Inflammatory macrophage (primary cell): Measurements from ENCODE around the gene BCO1.
A peak's percentile ranks its signal among the peaks of the same experiment; 100 is the strongest.

Experiments
- DNase-seq, 2 donors: peaks; one replicate each; pipeline ENCODE4 v3.0.0-alpha.2; 2020 to 2022

Gene BCO1

GRCh38 chr16:81277541-81278080, 39.1 kb downstream of the BCO1 start:
- DNase-seq, result no peak

GRCh38 chr16:81278526-81278925, 40.0 kb downstream of the BCO1 start:
- DNase-seq, result no peak

- peak; percentile 39 to 52 for DNase-seq
Measured at GRCh38 chr16:81279392-81279791, 40.9 kb downstream of the BCO1 start.

- DNase-seq, result no peak
Measured at GRCh38 chr16:81280393-81280792, 41.9 kb downstream of the BCO1 start.

- no peak for DNase-seq
Measured at GRCh38 chr16:81283044-81283443, 44.6 kb downstream of the BCO1 start.

GRCh38 chr16:81284995-81285600, 46.6 kb downstream of the BCO1 start:
- no peak for DNase-seq

- no peak for DNase-seq
Measured at GRCh38 chr16:81286190-81286589, 47.7 kb downstream of the BCO1 start.

GRCh38 chr16:81291117-81291516, 52.6 kb downstream of the BCO1 start:
- DNase-seq, result no peak

GRCh38 chr16:81292936-81293335, 54.4 kb downstream of the BCO1 start:
- DNase-seq, result no peak

- peak in 1 of 2 donors; percentile 15 for DNase-seq
Measured at GRCh38 chr16:81293909-81294802, 55.7 kb downstream of the BCO1 start.

GRCh38 chr16:81296631-81297030, 58.1 kb downstream of the BCO1 start:
- no peak for DNase-seq

- no peak for DNase-seq
Measured at GRCh38 chr16:81307770-81308169, 69.3 kb downstream of the BCO1 start.

GRCh38 chr16:81310045-81310644, 71.7 kb downstream of the BCO1 start:
- no peak for DNase-seq

GRCh38 chr16:81311762-81312161, 73.3 kb downstream of the BCO1 start:
- no peak for DNase-seq

GRCh38 chr16:81313701-81314602, 75.5 kb downstream of the BCO1 start:
- DNase-seq, result no peak

- peak; percentile 96 to 98 for DNase-seq
Measured at GRCh38 chr16:81314603-81315270, 76.2 kb downstream of the BCO1 start, which contains the start of gene GAN. GAN (plus strand) TSS chr16:81314962; CDS start chr16:81315114, 152 bp downstream.

- peak; percentile 41 to 70 for DNase-seq
Measured at GRCh38 chr16:81315271-81316175, 77.0 kb downstream of the BCO1 start.

GRCh38 chr16:81316176-81316496, 77.6 kb downstream of the BCO1 start:
- DNase-seq, result no peak

- no peak for DNase-seq
Measured at GRCh38 chr16:81318711-81319110, 80.2 kb downstream of the BCO1 start.

- DNase-seq, result no peak
Measured at GRCh38 chr16:81319221-81319912, 80.9 kb downstream of the BCO1 start.
